ENCODE results near the gene RNF144B.

Gene RNF144B

GRCh38 chr6:18491308-18492045 lies 104.3 kb downstream of the RNF144B start:
- no peak for DNase-seq

DNA sequence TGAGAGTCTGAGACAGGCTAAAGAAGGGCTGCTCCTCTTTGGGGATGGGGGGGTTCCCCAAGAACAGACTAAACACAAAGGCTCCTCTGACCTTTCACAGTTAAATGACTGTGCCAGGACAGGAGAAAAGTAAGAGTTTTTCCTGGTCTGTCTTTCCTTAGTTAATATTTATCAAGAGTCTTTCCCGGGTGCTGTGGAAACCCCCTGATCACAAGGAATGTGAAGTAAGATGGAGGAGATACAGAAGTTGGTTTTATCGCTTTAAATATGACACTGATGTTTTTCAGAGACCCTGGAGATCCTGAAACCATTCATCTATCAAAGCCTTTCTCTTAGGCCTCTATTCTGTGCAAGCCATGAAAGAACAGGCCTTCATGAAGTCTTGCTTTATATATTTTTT lies 105.8 kb downstream of the RNF144B start:
- no peak for DNase-seq

DNA sequence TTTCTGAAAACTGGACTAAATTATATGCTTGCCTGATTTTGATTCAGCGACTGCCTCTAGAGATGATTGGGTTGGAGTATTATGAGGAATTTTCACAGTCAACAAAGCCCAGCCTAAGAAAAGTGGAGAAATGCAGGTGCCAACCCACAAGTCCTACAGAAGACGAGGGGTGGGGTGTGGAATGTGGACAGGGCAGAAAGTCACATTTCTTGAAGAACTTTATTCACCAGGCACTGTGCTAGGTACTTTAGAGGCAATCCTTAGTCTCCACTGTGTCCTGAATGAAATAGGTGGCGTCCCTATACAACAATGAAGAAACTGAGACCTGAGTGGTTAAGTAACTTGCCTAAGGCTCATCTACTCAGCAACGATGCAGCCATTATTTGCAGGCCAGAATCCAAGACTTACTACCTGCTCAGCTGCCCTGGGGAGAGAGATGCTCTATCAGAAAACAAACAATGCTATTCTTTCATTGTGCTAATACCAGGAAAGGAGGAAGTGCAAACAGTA lies 106.3 kb downstream of the RNF144B start:
- no peak for DNase-seq

- DNase-seq: no peak
Observed at GRCh38 chr6:18493925-18494324, 106.8 kb downstream of the RNF144B start.

DNA sequence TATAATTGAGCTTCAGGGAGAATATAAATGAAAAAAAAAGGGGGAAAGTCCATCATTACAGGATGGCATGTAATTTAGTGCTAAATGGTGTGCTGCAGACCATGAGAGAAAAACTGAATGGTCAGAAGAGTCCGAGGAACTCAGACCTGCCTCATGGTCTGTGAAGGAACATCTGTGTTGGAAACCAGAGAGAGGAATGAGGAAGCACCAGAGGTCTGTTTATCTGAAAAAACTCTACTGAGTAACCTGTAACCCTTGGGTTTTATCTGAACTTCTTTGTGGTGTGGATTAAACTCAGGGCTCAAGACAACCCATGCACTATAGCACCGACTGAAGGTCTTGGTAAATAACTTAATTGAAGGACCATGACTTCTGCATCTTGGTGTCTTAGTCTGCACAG lies 108.1 kb downstream of the RNF144B start:
- DNase-seq: no peak

DNA sequence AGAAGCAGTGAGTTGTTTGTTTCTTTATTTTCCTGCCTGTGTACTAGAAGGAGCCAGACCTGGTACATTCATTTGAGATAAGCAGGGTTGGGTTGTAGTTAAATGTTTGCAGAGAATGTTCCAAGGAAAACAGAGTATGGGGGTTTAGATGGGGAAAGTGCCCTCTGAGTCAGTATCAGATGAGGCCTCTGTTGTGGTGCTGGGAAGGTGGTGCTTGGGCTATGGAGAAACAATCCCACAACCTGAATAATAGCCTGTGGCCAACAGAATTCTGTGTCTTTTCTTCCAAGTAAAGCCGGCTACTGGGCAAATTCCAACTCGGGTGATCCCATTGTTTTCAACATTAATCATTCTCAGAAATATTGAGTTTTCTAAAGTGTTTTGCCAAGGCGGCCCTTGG lies 109.3 kb downstream of the RNF144B start:
- no peak for DNase-seq

DNA sequence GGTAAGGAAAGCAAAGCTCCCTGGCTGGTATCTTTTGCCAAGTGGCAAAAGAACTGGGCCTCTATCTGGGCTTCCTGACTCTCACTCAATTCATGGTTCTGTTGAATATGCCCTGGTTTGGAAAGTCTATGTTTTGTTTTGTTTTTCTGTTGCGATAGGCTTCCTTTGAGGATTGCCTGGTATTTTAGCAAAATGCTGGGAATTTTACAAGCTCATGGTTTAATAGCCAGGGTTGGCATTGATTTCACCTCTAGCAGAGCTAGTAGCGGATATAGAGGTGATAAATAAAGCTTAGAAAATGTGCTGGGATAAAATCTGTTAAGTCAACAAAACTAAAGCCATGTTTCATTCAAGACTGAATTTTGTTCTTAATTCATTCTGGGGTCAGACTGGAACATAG lies 109.9 kb downstream of the RNF144B start:
- DNase-seq: no peak

- DNase-seq: no peak
Observed at GRCh38 chr6:18498408-18498807, 111.3 kb downstream of the RNF144B start.

GRCh38 chr6:18500921-18501662 lies 113.9 kb downstream of the RNF144B start:
- DNase-seq: no peak

- DNase-seq: no peak
Observed at GRCh38 chr6:18501663-18502013, 114.5 kb downstream of the RNF144B start.

DNA sequence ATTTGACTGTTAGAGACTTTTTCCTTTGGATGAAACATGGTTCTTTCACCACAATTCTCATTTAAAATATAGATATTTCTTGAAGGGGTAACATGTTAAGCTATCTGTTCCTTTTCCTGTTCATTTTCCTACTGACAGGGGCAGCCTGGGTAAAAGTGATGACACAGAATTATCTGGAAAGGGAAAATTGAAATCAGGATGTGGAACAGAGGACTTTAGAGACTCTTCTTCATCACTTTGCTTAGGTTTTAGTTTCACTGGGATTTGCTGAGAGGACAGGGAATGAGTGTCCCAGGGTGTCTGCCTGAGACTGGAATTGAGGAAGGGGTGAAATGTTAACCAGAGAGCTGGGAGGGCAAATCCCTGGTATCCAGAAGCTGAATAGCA lies 116.0 kb downstream of the RNF144B start:
- DNase-seq: no peak

- DNase-seq: no peak
Observed at GRCh38 chr6:18503593-18504231, 116.6 kb downstream of the RNF144B start.

- no peak for DNase-seq
Observed at GRCh38 chr6:18504232-18504596, 117.1 kb downstream of the RNF144B start.

- DNase-seq: no peak
Observed at GRCh38 chr6:18506382-18507017, 119.3 kb downstream of the RNF144B start.

- no peak for DNase-seq
Observed at GRCh38 chr6:18507018-18507415, 119.9 kb downstream of the RNF144B start.

DNA sequence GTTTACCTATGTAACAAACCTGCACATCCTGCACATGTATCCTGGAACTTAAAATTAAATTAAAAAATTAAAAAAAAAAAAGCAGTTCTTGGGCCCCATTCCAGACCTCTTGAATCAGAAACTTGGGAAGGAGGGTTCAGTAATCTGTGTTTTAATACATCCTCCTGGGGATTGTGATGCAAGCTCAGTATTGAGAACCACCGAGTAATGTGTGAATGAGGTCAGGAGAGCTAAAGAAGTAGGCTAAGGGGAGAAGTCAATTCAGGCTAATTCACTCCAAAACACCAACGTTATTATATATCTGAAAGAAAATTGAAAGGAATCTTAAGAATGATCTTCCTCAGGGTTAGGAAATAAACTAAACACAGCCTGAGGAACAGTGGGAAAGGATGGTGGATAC lies 120.4 kb downstream of the RNF144B start:
- no peak for DNase-seq

DNA sequence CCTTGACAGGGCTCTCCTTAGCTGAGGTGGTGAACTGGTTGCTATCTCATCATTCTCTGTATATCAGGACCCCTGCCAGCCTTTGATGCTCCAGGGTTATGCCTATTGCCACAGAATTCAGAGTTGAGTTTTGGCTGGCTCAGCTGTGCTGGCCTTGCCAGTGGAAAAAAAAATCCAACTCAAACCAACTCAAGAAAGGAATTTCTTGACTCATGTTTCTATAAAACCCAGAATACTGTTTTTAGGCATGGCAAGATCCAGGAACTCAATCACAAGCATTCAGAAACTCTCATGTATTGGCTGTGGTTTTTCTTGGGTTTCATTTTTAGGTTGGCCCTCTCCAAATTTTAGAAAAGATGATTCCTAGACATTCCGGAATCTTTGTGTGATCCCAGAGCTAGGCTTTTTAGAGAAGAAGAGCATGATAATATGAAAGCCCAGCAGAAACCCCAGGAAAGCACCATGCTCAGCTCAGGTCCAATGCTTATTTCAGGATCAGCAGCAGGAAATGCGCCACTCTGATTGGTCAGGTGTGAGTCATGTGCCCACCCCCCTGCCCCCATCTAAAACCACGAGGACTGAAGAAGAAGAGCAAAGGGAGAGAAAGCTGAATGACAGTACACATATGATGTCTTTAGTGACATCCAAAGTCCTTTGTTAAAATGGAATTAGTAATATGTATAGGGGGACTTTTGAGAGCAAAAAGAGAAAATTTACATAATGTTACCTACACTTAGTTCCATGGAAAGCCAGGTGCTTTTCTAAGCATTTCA lies 122.9 kb downstream of the RNF144B start:
- no peak for DNase-seq

GRCh38 chr6:18510644-18511033 lies 123.5 kb downstream of the RNF144B start:
- DNase-seq: no peak

DNA sequence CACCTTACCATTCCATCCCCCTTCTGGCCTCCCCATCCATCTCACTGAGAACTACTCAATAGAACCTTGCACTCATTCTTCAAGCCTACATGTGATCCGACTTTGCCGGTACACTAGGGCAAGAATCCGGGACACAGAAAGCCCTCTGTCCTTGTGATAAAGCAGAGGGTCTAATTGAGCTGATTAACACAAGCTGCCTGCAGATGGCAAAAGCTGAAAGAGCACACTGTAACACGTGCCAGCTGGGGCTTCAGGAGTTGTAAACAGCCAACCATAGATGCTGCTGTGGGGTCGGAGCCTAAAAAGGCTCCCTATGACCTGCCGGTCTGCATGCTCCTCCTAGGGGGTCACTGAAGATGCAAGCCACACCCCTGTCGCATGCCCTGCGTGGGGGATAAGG lies 124.1 kb downstream of the RNF144B start:
- DNase-seq: no peak

GRCh38 chr6:18513253-18513798 lies 126.2 kb downstream of the RNF144B start:
- no peak for DNase-seq

GRCh38 chr6:18514180-18514579 lies 127.0 kb downstream of the RNF144B start:
- no peak for DNase-seq

DNA sequence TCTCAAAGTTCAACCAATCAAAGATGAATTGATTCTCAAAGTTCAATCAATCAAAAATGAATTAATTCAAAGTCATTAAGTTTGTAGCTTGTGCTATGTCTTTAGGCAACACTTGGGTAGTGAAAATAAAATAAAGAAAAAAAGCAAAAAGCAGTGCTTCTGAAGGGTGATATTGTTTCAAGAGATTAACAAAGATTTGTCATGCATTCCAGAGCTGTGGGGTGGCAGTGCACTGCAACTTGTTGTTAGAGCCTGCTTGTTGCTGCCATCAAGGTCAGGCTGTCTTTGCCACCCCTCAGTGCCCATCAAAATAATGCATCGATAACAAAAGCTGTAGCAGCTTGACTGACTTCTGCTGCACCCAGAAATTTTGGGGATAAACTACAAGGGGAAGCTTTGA lies 128.6 kb downstream of the RNF144B start:
- DNase-seq: no peak

All from activated CD8-positive, alpha-beta memory T cell treated with anti-CD3 and anti-CD28 coated beads, Interleukin-2, amount 50 U/mL, for 48 hours (primary cell).